Measurements from ENCODE around the gene CGNL1.

CGNL1 gene

DNA sequence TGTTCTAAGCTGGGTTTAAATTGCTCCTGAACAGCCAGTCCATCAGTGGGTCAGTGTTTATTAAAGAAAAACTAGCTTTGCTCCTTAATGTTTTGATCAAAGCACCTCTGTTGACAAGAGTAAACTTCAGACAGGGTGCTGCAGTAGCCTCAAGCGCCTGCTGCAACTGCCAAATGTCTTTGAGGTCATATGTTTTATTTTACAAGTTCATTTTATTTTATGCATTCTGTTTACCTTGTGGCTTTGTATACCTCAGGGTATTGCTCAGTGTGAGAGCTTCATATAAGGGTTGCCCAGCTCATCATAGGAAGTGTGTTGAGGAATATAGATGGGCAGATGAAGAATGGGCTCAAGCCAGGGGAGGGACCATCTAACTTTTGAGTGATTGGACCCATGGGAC, 223.9 kb downstream of the CGNL1 start:
- DNase-seq (ENCODE audit: low spot score): no peak

Measured in CD4-positive, alpha-beta T cell treated with Interleukin-6 at 100 ng/mL for 8 hours (primary cell).